ENCODE results near the gene YARS2. TPM values are rescaled to one million over a fixed set of nuclear protein-coding genes. Genes with fewer than 3 reads are reported as not detected.

YARS2 gene
- total and polyA plus RNA-seq, 2 experiments from 2014 or later, result 73.0 to 76.7 TPM

GRCh38 chr12:32773691-32774090 lies 18.0 kb upstream of the YARS2 start:
- H3K9me3 Mint-ChIP-seq, result no peaks in the 10 kb centered on the region
- DNase-seq (ENCODE audit: low spot score), result no peak
- H3K4me1 Mint-ChIP-seq, result peaks cover 7% of the 10 kb centered on the region
- no peaks in the 10 kb centered on the region for H3K9me2 ChIP-seq (ENCODE audit: insufficient read depth)
- no peak overlapping the region for H3K4me2 ChIP-seq
- TF ChIP-seq ZNF462 (CRISPR knock-in tag; IDR thresholded peaks at IDR 0.05) (no peak), JUNB (IDR thresholded peaks at IDR 0.05; ENCODE audit: unreplicated experiment) (no peak), ZNF331 (CRISPR knock-in tag; IDR thresholded peaks at IDR 0.05; ENCODE audit: low read depth) (no peak), EZH2 (IDR thresholded peaks at IDR 0.05; ENCODE audit: low read depth, unreplicated experiment) (no peak), NANOG (IDR thresholded peaks at IDR 0.05; ENCODE audit: borderline replicate concordance) (no peak), CTCF (conservative IDR thresholded peaks at IDR 0.05; ENCODE audit: low read depth in 2 of 2) (no peak), CREB1 (CRISPR knock-in tag; IDR thresholded peaks at IDR 0.05; ENCODE audit: low read depth) (no peak), STAT1 (IDR thresholded peaks at IDR 0.05; ENCODE audit: unreplicated experiment) (no peak), ZNF114 (CRISPR knock-in tag; IDR thresholded peaks at IDR 0.05) (no peak), REST (IDR thresholded peaks at IDR 0.05; ENCODE audit: unreplicated experiment) (no peak), POLR2AphosphoS5 (IDR thresholded peaks at IDR 0.05; ENCODE audit: low read depth) (no peak), ETS1 (IDR thresholded peaks at IDR 0.05) (no peak), EZH2phosphoT487 (IDR thresholded peaks at IDR 0.05; ENCODE audit: unreplicated experiment) (no peak)
- H3K79me2 ChIP-seq (replicated peaks; ENCODE audit: insufficient read depth), result no peaks in the 10 kb centered on the region
- no peaks in the 10 kb centered on the region for H3K36me3 Mint-ChIP-seq (ENCODE audit: low read depth)
- no peaks in the 10 kb centered on the region for H4K20me1 ChIP-seq (replicated peaks; ENCODE audit: insufficient read depth)
- no peak overlapping the region for H3K27ac ChIP-seq (ENCODE audit: low read depth)
- H3K27ac Mint-ChIP-seq, result no peak overlapping the region
- H2AFZ ChIP-seq, result no peak overlapping the region
- H3K4me1 ChIP-seq (ENCODE audit: insufficient read depth), result no peaks in the 10 kb centered on the region
- no peaks in the 10 kb centered on the region for H3K27me3 ChIP-seq (ENCODE audit: insufficient read depth)
- no peak overlapping the region for H3K4me3 Mint-ChIP-seq
- no peak for ATAC-seq
- no peak overlapping the region for H3K4me3 ChIP-seq
- H3K36me3 ChIP-seq (ENCODE audit: insufficient read depth), result no peaks in the 10 kb centered on the region
- no peaks in the 10 kb centered on the region for H3F3A ChIP-seq (replicated peaks; ENCODE audit: low read depth)
- peaks cover 2% of the 10 kb centered on the region for H3K27me3 Mint-ChIP-seq (ENCODE audit: insufficient read depth, low read depth, poor library complexity)
